ENCODE measurements around the gene AHNAK2.

The AHNAK2 gene

DNA sequence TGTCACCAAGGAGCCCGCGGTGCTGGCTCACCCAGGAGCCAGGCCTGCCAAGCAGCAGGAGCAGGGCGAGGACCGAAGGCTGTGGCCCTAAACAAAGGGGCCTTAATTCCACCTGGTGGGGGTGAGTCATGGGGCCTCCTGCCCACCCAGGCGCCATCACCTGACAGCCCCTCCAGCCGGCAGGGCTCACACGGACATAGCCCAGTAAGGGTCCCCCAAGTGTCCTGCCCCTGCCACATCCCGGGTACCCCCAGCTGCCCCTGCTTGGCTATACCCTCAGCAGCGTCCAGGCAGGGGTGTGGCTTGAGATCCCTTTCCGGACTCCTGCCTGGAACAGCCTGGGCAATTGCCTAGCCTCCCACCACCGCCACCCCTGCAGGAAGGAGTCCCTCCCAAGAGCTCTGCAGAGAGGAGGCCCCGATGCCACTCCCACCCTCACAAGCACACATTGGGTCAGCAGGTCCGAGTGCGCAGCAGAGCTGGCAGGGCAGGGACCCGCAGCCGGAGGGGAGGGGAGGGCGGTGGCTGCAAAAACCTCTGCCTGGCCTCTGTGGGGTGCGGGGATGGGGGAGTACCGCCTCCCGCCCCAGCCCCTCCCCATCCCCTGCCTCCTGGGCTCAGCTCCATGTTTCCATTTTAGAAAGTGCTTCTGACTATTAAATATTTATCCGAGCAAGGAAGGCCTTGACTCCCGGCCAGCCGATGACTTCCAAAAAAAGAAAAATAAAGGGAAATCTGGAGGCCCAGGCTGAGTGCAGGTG lies 4.6 kb downstream of the AHNAK2 start:
- in situ Hi-C loops (cut with HindIII; ENCODE audit: low sequenced_read_pairs): no loop called here

DNA sequence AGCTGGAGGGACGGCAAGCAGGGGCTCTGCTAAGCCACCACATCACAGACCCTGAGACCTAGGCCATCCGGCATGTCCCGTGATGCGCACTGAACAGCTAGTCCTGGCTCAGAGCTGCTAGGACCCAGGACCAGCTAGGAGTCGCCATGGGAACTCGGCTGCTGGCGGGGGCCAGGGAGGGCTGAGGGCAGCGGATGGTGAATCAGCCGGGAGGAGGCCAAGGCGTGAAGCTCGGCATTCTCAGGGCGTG lies 5.1 kb downstream of the AHNAK2 start:
- in situ Hi-C loops (cut with HindIII; ENCODE audit: low sequenced_read_pairs): no loop called here

DNA sequence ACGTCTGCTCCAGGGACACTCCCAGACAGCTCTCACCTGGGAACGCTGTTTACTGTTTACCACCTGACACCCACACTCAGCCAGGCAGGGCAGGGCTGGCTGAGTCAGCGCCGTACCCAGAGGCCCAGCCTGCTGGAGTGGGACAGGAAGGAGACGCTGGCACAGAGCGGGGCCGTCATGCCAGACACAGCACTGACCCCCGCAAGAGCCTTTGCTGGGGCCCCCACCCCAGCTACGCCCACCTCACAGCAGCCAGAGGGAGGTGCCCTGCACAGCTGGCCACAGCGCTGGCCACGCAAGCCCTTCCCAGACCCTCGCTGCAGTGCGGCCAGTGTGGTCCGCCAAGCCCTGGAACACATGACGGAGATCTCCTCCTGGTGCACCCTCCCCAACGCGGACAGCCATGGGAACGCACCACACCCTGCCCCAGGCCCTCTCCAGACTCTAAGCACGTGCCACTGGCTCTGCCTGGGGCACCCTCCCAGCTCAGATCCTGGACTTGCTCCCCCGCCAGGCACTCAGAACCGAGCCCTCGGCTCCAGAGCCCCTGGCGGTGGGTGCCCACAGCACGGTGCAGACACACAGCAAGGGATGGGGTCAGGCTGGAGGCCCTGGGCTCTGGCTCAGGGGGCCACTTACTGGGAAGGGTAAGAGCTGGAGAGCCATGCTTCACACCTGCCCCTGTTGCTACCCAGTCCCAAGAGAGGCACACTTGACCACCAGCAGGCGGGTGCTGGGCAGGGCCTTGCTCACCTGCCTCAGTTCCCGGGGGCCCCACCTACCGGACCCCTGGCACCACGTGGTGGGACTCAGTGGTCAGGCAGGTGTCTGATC lies 5.7 kb downstream of the AHNAK2 start:
- in situ Hi-C loops (cut with HindIII; ENCODE audit: low sequenced_read_pairs): no loop called here

DNA sequence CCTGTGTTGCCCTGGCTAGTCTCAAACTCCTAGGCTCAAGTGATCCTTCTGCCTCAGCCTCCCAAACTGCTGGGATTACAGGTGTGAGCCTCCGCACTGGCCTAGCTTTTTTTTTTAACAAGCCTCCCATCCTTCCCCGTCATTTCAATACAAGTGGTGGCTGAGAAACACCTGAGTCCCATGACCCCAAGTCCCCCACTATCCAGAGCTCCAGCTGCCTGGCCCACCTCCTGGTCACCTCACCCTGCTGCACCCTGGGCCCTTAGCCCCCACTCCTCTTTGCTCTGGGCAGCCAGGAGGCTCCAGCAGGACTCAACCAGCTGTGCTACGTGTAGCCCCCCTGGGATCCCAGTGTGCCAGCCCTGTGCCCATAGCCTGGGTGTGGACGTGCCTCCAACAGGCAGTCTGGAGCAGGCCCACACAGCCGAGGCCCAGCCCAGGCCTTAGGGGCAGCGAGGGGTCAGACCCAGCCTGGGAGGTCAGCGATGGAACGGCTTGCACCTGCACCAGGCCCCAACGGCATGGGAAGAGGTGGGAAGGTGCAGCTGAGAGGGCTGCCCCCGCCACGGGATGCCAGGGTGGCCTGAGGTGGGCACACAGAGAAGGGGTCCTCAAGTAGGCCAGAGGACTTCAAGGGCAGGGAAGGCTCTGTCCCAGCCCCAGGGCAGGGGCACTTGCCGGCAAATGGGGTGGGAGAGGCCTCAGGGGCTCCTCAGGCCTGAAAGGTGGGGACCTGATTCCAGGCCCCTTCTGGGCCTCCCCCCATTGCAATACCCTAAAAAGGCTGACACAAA lies 6.5 kb downstream of the AHNAK2 start:
- in situ Hi-C loops (cut with HindIII; ENCODE audit: low sequenced_read_pairs): no loop called here

DNA sequence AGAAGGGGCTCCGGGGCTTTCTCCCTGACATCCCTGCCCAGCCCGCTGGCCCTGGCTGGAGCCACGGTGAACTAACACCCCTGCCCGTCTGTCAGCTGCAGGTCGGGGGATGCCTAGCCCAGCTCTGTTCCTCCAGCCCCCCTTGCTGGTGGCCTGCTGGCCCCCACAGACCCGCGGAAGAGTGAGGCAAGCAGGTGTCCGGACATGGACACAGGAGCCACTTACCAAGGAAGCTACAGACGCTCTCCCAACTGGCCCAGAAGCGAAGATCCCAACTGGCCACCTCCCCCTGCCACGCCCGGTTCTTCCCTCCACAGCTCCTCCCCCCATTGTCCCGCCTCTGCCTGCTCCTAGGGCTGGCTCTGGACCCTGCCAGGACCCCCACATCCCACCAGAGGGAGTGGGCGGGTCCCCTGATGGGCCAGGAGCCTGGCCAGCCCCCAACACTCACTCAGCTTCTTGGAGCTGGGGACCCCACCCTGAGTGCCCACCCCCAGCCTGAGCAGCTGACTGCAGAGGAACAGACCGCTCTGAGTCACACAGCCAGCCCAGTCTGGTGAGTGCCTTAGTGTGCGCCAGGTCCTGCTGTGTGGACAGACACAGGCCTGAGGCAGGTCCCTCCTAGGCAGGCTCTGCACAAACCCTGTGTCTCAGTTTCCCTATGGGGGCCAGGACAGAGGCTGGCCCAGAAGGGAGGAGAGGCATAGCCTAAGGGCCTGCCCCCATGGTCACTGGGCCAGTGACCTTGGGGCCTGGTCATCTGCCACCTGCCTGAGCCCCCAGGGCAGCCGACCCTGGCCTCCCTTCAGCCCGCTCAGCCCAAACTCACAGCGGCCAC lies 7.7 kb downstream of the AHNAK2 start:
- in situ Hi-C loops (cut with HindIII; ENCODE audit: low sequenced_read_pairs): no loop called here

DNA sequence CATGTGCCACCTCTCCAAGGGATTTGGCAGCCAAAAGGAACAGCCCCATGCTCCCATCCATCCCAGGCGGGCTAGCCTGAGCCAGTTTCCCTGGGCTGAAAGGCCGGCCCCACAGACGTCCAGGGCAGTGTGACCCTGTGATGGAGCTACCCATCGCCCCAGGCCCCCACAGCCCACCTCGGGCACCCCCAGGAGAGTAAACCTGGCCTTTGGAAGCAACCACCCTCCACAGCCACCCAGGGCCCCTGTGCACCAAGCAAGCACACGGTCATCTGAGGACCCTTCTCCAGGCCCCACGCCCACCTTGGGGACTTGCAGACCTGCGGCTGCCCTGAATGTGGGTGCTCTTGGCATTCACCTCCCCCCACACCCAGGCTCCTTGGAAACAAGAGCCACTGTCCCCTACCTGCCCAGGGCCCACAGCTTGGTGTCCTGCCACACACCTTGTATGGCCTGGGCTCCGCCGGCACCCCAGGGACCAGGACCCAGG lies 8.4 kb downstream of the AHNAK2 start:
- in situ Hi-C loops (cut with HindIII; ENCODE audit: low sequenced_read_pairs): no loop called here

DNA sequence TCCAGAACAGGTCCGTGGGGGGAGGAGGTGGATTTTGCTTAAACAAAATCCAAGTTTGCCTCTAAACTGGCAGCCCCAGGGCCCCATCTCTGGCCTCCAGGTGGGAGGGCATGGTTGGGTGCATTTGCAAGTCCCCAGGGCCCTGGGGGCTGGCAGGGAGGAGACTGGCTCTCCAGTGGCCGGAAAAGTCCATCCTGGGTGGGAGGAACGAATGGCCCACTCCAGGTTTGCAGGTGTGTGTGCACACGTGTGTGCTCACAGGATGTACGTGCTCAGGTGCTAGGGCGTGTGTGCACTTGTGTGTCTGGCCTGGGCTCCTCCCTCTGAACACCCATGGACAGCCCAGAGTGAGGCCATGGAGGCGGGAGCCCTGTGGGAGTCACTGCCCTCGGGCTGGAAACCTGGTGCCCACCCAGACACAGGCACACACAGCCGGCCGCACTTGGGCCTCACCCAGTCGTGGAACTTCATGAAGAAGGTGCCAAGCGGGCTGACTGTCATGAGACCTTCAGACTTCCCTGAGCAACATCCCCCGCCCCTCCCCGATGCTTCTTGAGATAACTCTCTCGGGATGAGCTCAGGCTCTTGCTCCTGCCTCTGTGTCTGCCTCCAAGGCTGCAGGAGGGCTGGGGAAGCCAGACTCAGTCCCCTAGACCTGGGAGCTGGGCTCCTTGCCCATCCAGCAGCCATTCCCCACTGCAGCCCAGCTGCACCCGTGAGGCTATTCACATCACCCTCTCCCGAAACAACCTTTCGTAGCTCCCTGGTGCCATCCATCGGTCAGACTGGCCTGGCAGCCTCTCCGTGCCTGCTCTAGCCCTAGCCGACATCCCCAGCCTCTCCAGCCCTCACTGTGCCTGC lies 9.4 kb downstream of the AHNAK2 start:
- in situ Hi-C loops (cut with HindIII; ENCODE audit: low sequenced_read_pairs): no loop called here

DNA sequence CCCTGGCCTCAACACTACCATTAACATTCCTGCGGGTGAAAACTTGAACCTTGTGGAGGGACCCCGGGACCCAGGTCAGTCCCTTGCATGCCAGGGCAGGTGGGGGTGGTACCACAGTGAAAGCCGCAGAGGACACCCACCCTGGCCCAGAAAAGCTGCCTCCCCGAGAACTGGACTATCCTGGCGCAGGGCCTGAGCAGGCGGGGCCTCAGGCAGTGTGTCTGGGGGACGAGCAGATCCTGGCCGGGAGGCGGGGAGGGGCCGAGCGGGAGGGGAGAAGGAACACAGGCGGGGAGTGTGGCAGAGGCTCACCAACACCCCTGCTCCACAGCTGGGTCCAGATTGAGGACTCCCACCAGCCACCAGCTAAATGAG lies 10.0 kb downstream of the AHNAK2 start:
- in situ Hi-C loops (cut with HindIII; ENCODE audit: low sequenced_read_pairs): no loop called here

DNA sequence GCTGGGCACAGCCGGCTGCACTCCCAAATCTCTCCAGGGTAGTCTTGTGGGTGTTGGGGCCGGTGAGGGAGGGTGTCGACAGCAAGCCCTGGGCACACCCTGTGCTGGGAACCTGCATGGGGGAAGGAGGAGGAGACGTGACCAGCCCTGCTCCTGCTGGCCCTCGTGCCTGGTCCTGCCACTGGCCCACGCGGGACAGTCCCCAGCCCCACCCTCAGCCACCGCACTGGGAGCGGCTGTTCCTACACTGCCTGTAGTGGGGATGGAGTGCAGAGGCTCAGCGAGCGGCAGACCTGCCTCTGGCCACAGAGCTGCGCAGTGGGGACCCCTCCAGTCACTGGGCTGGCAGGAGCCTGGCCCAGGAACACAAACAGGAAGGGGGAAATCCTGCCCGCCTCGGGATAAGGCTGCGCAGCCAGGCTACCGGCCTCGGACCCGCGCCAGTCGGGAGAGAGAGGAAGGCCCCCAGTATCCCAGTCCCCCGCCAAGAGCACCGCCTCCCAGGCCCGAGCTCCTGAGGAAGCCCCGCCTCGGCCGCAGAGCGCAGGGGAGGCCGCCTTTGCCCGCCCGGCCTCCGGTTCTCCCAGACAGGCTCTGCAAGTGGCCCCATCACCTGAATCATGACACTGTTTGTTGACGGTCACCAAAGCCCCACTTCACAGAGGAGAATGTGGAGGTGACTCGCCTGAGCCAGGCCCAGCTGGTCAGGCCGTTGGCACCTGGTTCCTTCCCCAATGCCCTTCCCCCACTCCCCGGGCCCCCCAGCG lies 10.6 kb downstream of the AHNAK2 start:
- in situ Hi-C loops (cut with HindIII; ENCODE audit: low sequenced_read_pairs): no loop called here

DNA sequence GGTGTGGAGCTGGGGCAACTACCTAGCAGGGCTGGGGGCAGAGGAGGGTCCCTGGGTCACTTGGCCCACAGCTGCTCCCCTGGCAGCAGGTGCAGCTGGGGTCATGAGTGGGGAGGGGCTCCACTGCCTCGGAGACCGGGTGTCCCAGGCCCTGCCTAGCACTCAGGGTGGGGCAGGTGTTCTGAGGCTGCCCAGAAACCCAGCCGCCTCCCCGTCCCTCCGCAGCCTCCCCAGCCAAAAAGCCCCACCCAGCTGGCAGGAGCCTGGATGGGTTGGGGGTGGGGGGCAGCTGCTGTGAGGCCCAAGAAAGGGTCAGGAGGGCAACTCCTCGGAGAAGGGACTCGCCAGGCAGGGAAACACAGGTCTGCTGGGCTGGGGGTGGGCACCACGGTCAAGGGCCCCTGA lies 11.2 kb downstream of the AHNAK2 start:
- in situ Hi-C loops (cut with HindIII; ENCODE audit: low sequenced_read_pairs): no loop called here

DNA sequence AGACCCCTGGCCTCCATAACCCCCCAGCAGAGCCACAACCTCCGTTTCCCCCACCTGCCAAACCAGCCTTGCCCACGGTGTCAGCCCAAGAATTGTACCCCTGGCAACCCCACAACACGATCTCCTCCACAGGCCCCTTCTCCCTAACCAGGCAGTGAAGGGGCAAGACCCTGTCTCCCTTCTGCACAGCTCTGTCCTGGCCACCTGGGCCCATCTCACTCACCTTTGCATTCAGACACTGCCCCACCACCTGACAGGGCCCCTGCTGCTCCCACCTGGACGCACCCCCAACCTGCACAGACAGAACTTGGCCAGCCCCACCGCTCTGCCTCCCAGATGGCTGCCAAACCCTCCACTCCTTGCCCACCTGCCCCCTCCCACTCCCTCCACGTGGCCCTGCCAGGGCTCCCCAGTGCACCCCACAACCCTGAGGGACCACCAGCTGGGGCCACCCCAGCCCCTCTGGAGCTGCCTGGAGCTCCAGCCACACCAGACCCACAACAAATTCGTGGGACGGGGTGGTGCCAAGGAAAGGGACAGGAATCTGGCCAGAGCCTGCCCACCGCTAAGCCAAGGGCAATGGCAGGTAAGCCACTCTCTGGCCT lies 11.8 kb downstream of the AHNAK2 start:
- in situ Hi-C loops (cut with HindIII; ENCODE audit: low sequenced_read_pairs): no loop called here

DNA sequence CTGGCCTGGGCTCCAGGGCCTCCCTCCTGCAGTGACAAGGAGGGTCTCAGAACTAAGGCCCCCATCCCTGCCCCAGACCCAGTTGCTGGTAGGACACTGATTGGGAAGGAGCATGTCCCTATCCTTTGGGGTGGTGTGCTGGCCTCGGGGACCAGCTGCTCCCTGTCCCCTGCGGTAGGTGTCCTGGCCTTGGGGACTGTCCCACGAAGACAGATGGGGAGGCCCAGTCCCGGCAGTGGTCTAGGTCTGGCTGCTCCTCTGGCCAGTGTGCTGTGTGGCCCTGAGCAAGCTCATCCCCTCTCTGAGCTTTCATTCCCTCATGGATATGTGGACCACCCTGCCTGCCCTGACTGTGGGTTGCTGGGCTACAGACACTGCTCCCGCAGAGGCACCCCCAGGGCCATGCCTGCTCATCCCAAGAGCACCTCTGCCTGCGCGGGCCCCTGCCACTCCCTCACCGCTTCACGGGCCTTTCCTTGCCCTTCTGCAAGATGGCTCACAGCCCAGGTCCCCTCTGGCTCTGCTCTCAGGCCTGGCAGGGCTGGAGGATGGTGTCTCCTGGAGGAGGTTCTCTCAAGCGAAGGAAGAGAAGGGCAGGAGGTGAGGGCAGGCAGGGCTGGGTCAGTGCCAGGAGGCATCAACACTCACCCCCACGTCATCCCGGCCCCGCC lies 12.5 kb downstream of the AHNAK2 start:
- in situ Hi-C loops (cut with HindIII; ENCODE audit: low sequenced_read_pairs): no loop called here

DNA sequence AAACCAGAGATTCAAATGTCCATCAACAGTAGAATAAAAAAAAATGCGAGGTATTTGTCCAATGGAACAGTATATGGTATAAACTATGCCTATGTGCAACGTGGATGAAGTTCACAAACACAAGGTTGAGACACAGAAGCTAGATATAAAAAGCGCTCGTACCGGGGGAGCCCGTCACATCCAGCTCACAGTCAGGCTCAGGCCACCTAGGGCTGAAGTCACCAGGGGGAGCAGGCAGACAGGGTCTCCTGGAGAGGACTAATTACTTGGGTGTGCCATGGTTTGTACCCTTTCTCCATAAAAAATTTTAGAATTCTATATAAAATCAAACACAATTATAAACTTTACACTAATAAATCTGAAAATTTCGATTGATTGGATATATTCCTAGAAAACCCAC lies 13.6 kb downstream of the AHNAK2 start:
- in situ Hi-C loops (cut with HindIII; ENCODE audit: low sequenced_read_pairs): no loop called here

DNA sequence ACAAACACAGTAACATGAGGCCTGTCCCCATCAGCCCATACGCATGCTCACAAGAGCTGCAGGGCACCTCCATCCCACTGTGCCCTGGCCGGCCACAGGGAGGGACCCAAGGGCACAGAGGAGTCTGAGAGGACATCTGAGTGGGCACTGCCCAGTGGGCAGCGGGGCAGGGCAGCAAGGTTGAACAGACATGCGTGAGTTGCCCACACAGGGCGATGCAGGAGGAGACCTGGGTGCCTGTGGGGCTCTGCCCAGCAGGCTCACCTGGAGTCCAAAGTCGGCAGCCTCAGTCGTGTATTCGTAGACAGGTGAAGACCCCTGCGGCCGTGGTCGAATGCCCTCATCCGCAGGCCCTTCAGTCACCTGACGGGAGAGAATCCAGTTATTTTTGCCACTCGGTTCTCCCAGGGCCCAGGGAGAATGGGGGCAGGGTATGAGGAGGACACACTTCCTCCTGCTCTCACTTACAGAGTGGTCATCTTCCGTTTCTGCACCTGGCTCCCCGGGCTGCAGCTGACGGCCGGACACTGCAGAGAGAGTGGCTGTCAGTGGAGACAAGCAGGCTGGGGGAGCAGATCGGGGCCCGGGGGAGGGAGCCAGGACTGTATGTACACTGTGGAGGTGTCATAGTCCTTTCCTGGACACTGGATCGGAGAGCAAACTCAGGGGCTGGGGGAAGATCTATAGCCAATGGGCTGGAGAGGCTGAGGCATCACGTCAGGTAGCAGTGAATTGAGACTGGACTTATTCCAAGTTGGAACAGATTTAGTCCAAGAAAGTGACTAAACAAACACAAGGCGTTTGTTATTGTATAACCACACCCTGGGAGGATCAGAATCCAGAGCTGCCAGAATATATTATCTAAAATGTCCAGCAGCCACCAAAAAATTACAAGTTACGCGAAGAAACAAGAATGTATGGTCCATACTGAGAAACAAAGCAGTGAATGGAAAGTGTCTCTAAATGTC lies 20.7 kb downstream of the AHNAK2 start:
- in situ Hi-C loops (cut with HindIII; ENCODE audit: low sequenced_read_pairs): no loop called here

DNA sequence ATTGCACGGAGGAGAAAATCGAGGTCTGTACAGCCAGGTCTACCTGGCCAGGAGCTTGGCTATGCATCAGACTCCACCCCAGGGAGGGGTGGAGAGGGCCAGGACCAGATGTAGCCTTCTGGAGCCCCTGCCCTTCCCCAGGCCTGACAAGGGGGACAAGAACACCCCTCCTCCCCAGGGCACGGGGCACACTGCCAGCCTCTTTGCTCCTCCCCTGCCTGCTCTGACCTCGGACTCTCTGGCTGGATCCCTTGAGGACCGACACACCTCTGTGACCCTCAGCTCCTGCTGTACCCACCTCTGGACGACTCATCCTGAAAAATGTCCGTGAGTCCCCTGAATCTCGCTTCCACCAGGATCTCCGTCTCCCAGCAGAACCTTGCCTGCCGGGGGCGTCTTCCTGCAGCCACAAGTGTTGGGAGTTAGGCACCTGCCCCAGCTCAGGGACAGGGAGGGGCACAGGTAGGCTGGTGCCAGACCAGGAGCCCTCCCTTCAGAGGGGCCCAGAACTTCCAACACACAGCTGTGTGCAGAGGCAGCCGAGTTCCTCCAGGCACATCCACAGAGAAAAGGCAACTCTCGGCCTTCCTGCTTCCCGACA lies 21.8 kb downstream of the AHNAK2 start:
- in situ Hi-C loops (cut with HindIII; ENCODE audit: low sequenced_read_pairs): no loop called here

DNA sequence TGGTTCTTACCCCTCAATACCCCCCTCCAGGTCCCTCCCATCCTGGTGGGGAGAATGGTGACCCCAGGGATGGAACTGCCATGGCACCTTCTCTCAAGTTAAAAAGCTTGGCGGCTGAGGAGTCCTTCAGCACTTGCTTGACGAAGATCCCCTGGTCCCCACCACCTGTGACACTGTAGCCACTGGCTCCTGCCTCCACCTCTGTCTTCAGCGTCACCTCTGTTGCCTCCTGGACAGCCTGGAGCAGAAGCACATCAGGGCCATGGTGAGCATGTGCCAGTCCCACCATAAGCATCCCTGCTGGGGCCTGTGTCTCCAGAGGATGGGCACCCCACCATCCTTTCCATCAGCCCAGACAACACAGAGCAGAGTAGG lies 22.8 kb downstream of the AHNAK2 start:
- in situ Hi-C loops (cut with HindIII; ENCODE audit: low sequenced_read_pairs): no loop called here
